GM12875 (cell line): ENCODE measurements around the gene IGSF21.
"Not testable (repeated sequence)": the region's sequence is repeated elsewhere in the genome, so short reads cannot be mapped to it uniquely, and the experiment has no call there.

Experiments used
- H3K4me3 ChIP-seq: one replicate; pipeline ENCODE4 v1.5.1; 2011; ENCODE audit warnings: low read depth, low read length, control low read depth
- CTCF ChIP-seq: IDR thresholded peaks from 2 replicates; pipeline ENCODE4 v1.5.1; 2011; ENCODE audit warnings: low read depth, mild to moderate bottlenecking, control low read depth, inconsistent platforms, low read length, moderate library complexity, borderline replicate concordance; ENCODE audit not compliant: insufficient read depth

The IGSF21 gene

GRCh38 chr1:18358600-18358999 lies 251.0 kb downstream of the IGSF21 start:
- no peak overlapping the region for H3K4me3 ChIP-seq
- no peak for TF ChIP-seq CTCF

GRCh38 chr1:18360251-18360650 lies 252.7 kb downstream of the IGSF21 start:
- H3K4me3 ChIP-seq, result no peak overlapping the region
- no peak for TF ChIP-seq CTCF

GRCh38 chr1:18362150-18362549 lies 254.6 kb downstream of the IGSF21 start:
- no peak overlapping the region for H3K4me3 ChIP-seq
- no peak for TF ChIP-seq CTCF

- TF ChIP-seq CTCF, result no peak
- no peak overlapping the region for H3K4me3 ChIP-seq
These were observed 255.8 kb downstream of the IGSF21 start for GRCh38 chr1:18363436-18363835.

GRCh38 chr1:18365099-18365705 lies 257.6 kb downstream of the IGSF21 start:
- no peak for TF ChIP-seq CTCF
- H3K4me3 ChIP-seq, result no peak overlapping the region

GRCh38 chr1:18372505-18372904 lies 264.9 kb downstream of the IGSF21 start:
- H3K4me3 ChIP-seq, result not testable (repeated sequence)

GRCh38 chr1:18373151-18373550 lies 265.6 kb downstream of the IGSF21 start:
- no peak overlapping the region for H3K4me3 ChIP-seq
- TF ChIP-seq CTCF, result no peak

- TF ChIP-seq CTCF, result peak; percentile 66
- no peak overlapping the region for H3K4me3 ChIP-seq
These were observed 266.4 kb downstream of the IGSF21 start for GRCh38 chr1:18373882-18374493.
